Suppressor macrophage treated with lipopolysaccharide for 4 hours (primary cell): Measurements from ENCODE around the gene CCDC27.
A peak's percentile ranks its signal among the peaks of the same experiment; 100 is the strongest.

Experiments used
- DNase-seq: peaks from one replicate; pipeline ENCODE4 v3.0.0-alpha.2; 2020

The CCDC27 gene

GRCh38 chr1:3762151-3762872 lies 10.1 kb downstream of the CCDC27 start:
- no peak for DNase-seq

GRCh38 chr1:3762873-3763228 lies 10.6 kb downstream of the CCDC27 start:
- no peak for DNase-seq

- no peak for DNase-seq
Observed at GRCh38 chr1:3763351-3764125, 11.3 kb downstream of the CCDC27 start.

GRCh38 chr1:3767328-3767925 lies 15.2 kb downstream of the CCDC27 start:
- no peak for DNase-seq

GRCh38 chr1:3768811-3769390 lies 16.7 kb downstream of the CCDC27 start:
- DNase-seq: no peak

- DNase-seq: no peak
Observed at GRCh38 chr1:3770047-3770765, 18.0 kb downstream of the CCDC27 start.

- DNase-seq: no peak
Observed at GRCh38 chr1:3771108-3772026, 19.1 kb downstream of the CCDC27 start.

- DNase-seq: peak; percentile 79
Observed at GRCh38 chr1:3772027-3772714, 19.9 kb downstream of the CCDC27 start.

- DNase-seq: no peak
Observed at GRCh38 chr1:3772715-3773571, 20.7 kb downstream of the CCDC27 start, which contains the start of gene SMIM1. Gene SMIM1 (plus strand): TSS chr1:3772749. CDS start chr1:3775374, 2,625 bp downstream.

GRCh38 chr1:3773572-3774275 lies 21.5 kb downstream of the CCDC27 start:
- no peak for DNase-seq

- no peak for DNase-seq
Observed at GRCh38 chr1:3774276-3774945, 22.2 kb downstream of the CCDC27 start.

- no peak for DNase-seq
Observed at GRCh38 chr1:3774946-3775489, 22.8 kb downstream of the CCDC27 start.

- DNase-seq: peak; percentile 63
Observed at GRCh38 chr1:3775490-3776230, 23.4 kb downstream of the CCDC27 start.

GRCh38 chr1:3776231-3776961 lies 24.1 kb downstream of the CCDC27 start:
- DNase-seq: no peak

- no peak for DNase-seq
Observed at GRCh38 chr1:3777078-3777547, 24.9 kb downstream of the CCDC27 start.

GRCh38 chr1:3777647-3778589 lies 25.7 kb downstream of the CCDC27 start:
- no peak for DNase-seq
